WERI-Rb-1 (cell line): ENCODE results near the gene CFB.
"Not testable (repeated sequence)": the region's sequence is repeated elsewhere in the genome, so short reads cannot be mapped to it uniquely, and the experiment has no call there.

ENCODE experiments used
- DNase-seq: peaks from one replicate; pipeline ENCODE4 v3.0.0-alpha.2; 2020
- H3K27ac ChIP-seq: fragments of 250-450 bp; sonication (Bioruptor Pico); 2 replicates; pipeline ENCODE4 v1.5.1; 2020; ENCODE audit warnings: mild to moderate bottlenecking, moderate library complexity
- H3K27me3 ChIP-seq: fragments of 250-450 bp; sonication (Bioruptor Pico); 2 replicates; pipeline ENCODE4 v1.5.1; 2021; ENCODE audit warnings: mild to moderate bottlenecking, low read depth, moderate library complexity; ENCODE audit not compliant: insufficient read depth, severe bottlenecking
- H3K36me3 ChIP-seq: fragments of 250-450 bp; sonication (Bioruptor Pico); 2 replicates; pipeline ENCODE4 v1.5.1; 2020; ENCODE audit warnings: mild to moderate bottlenecking, moderate library complexity
- H3K4me3 ChIP-seq: 2 replicates; pipeline ENCODE4 v1.5.1; 2011; ENCODE audit warnings: low read depth, mild to moderate bottlenecking, control low read depth, low read length
- H3K9me3 ChIP-seq: fragments of 250-450 bp; sonication (Bioruptor Pico); 2 replicates; pipeline ENCODE4 v1.5.1; 2021; ENCODE audit warnings: mild to moderate bottlenecking, moderate library complexity; ENCODE audit not compliant: severe bottlenecking

CFB gene

DNA sequence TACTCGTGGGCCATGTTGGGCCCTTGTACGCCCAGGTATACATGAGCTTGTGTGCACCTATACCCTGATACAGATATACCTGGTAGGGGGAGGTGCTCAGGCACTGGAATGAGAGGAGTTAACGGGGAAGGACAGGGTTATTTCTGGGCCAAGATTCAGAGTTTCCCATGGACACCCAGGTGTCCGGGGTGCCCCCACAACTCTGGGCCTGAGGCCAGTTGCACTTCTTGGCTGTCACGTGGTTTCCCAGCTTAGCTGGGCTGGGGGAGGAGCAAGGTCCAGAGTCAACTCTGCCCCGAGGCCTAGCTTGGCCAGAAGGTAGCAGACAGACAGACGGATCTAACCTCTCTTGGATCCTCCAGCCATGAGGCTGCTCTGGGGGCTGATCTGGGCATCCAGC, 35.8 kb downstream of the CFB start, which contains the start of gene C4A:
Gene C4A, plus strand, starts transcription at position 314 of the 400 bp plus-strand sequence. Its CDS starts 51 bp downstream, at position 365.
- H3K4me3 ChIP-seq, H3K27me3 ChIP-seq, H3K9me3 ChIP-seq, DNase-seq, H3K27ac ChIP-seq: not testable (repeated sequence)
- H3K36me3 ChIP-seq = peaks cover 12% of the 10 kb centered on the region

DNA sequence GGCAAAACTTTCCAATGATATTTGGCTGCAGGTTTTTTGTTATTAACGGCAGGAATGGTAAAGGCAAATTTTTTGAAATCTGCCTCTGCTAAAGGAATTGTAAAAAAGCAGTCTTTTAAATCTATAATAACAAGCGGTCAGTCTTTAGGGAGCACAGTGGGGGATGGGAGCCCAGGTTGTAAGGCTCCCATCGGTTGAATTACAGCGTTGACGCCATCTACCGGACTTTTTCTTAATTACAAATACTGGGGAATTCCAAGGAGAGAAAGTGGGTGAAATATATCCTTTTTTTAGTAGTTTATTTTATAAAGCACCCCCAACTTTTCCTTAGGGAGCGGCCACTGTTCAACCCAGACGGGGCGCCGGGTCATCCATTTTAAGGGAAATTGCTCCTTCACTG, 43.5 kb downstream of the CFB start:
- not testable (repeated sequence) for H3K9me3 ChIP-seq, H3K27ac ChIP-seq, H3K36me3 ChIP-seq, H3K27me3 ChIP-seq, H3K4me3 ChIP-seq, DNase-seq

DNA sequence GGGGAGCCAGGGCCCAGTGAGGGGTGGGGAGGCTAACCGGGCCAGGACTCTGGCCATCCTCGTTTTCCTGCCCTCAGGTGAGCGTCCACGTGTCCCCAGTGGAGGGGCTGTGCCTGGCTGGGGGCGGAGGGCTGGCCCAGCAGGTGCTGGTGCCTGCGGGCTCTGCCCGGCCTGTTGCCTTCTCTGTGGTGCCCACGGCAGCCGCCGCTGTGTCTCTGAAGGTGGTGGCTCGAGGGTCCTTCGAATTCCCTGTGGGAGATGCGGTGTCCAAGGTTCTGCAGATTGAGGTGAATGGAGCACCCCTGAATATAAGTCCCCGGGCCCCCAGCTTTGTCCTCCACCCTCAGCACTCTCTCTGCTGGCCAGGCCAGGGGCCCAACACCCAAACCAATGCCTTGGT, 48.5 kb downstream of the CFB start:
- H3K4me3 ChIP-seq, H3K27me3 ChIP-seq, H3K9me3 ChIP-seq, H3K27ac ChIP-seq, DNase-seq, H3K36me3 ChIP-seq: not testable (repeated sequence)

DNA sequence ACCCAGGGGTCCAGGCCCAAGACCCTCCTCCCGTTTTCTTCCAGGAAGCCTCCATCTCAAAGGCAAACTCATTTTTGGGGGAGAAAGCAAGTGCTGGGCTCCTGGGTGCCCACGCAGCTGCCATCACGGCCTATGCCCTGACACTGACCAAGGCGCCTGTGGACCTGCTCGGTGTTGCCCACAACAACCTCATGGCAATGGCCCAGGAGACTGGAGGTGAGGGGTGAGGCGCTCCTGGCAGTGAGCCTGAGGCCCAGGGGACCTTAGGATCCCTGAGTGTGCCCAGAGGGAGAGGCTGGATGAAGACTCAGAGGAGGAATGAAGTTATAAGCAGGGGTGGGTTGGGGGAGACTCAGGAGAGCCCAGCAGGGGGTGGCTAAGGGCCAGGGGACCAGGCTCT, 50.5 kb downstream of the CFB start:
- not testable (repeated sequence) for H3K9me3 ChIP-seq

More for the DNA sequence above, 50.5 kb downstream of the CFB start:
- H3K27ac ChIP-seq, H3K27me3 ChIP-seq, H3K4me3 ChIP-seq, H3K36me3 ChIP-seq, DNase-seq: not testable (repeated sequence)
